CD4-positive, alpha-beta T cell (primary cell): ENCODE results near the gene ACTR1A. TPM values are rescaled to one million over a fixed set of nuclear protein-coding genes. Genes with fewer than 3 reads are reported as not detected.

Experiments used
- ATAC-seq: fragments of 200-7000 bp; cut with Tn5 transposase; one replicate; pipeline ENCODE4 v1.10.0; 2022; ENCODE audit warnings: mild to moderate bottlenecking; ENCODE audit not compliant: poor library complexity
- CTCF ChIA-PET: fragments of 350-600 bp; sonication (Branson Sonifier 250); formaldehyde crosslinking; loops from one replicate; lab custom pipeline; 2021; ENCODE audit warnings: antibody characterized with exemption, inconsistent platforms; lab: Charles Lee
- POLR2A ChIA-PET: fragments of 350-600 bp; sonication (Branson Sonifier 250); formaldehyde crosslinking; loops from one replicate; lab custom pipeline; 2021; ENCODE audit warnings: antibody characterized with exemption, inconsistent platforms; lab: Charles Lee
- DNase-seq, 14 experiments: peaks; one replicate each; pipeline ENCODE4 v3.0.0-alpha.2; 2013 to 2020; ENCODE audit warnings: mixed read lengths in 2 of 14
- H3K27ac ChIP-seq, 2 donors: one replicate each; pipeline versions ENCODE4 v1.5.1 to v1.7.0; 2013; ENCODE audit warnings: low read length in 2 of 2, low read depth in 1 of 2, mild to moderate bottlenecking in 1 of 2
- H3K27me3 ChIP-seq, 2 experiments: 1 replicate in 1 of 2; 2 replicates in 1 of 2; pipeline versions ENCODE4 v1.6.1 to v1.7.0; 2013; ENCODE audit warnings: low read length in 2 of 2, control low read depth in 1 of 2, mild to moderate bottlenecking in 1 of 2, moderate library complexity in 1 of 2; ENCODE audit not compliant: insufficient read depth in 2 of 2, control insufficient read depth in 1 of 2
- H3K36me3 ChIP-seq: one replicate; pipeline ENCODE4 v1.6.1; 2013; ENCODE audit warnings: low read length, control low read depth; ENCODE audit not compliant: insufficient read depth
- H3K4me1 ChIP-seq: one replicate; pipeline ENCODE4 v1.6.1; 2013; ENCODE audit warnings: low read length, control low read depth; ENCODE audit not compliant: insufficient read depth
- H3K4me3 ChIP-seq: one replicate; pipeline ENCODE4 v1.5.1; 2013; ENCODE audit warnings: mild to moderate bottlenecking, low read length, moderate library complexity
- H3K9me3 ChIP-seq, 2 experiments: 1 replicate in 1 of 2; 2 replicates in 1 of 2; pipeline versions ENCODE4 v1.6.1 to v1.7.0; 2013; ENCODE audit warnings: low read length in 2 of 2, mild to moderate bottlenecking in 2 of 2, control low read depth in 1 of 2, moderate library complexity in 1 of 2; ENCODE audit not compliant: control insufficient read depth in 1 of 2, insufficient read depth in 1 of 2
- H3K27ac Mint-ChIP-seq: one replicate; pipeline ENCODE4 v1.8.0; 2020; ENCODE audit warnings: mixed read lengths
- H3K27me3 Mint-ChIP-seq: one replicate; pipeline ENCODE4 v1.8.0; 2021; ENCODE audit warnings: mixed read lengths
- H3K36me3 Mint-ChIP-seq: one replicate; pipeline ENCODE4 v1.8.0; 2021; ENCODE audit warnings: low read depth, mixed read lengths
- H3K4me1 Mint-ChIP-seq: one replicate; pipeline ENCODE4 v1.8.0; 2021; ENCODE audit warnings: low read depth, mixed read lengths
- H3K4me3 Mint-ChIP-seq: one replicate; pipeline ENCODE4 v1.8.0; 2020; ENCODE audit warnings: mild to moderate bottlenecking, mixed read lengths
- H3K9me3 Mint-ChIP-seq: one replicate; pipeline ENCODE4 v1.8.0; 2020; ENCODE audit warnings: mixed read lengths
- intact Hi-C, 2 experiments: fragments of 100-400 bp; cut with DNase I in 1 of 2; cut with micrococcal nuclease in 1 of 2; formaldehyde crosslinking; loops; one replicate each; pipeline versions ENCODE4 v1.15.1 to v1.9.0; 2023 to 2025; cut with DNase I, micrococcal nuclease
- total RNA-seq, 174 experiments: library from RNA in 2 of 174; stranded (reverse) in 2 of 174; gene quantifications; one replicate each; pipeline ENCODE4 v1.2.3 and lab custom pipeline; 2021 to 2026
- TF ChIP-seq, protein P1 (sequence below): fragments of 200-600 bp; IDR thresholded peaks from one replicate; pipeline ENCODE4 v1.8.0; 2022; ENCODE audit warnings: antibody characterized with exemption, mild to moderate bottlenecking

ACTR1A gene
- total RNA-seq, 2 experiments from 2014 or later = 43.3 to 46.3 TPM

GRCh38 chr10:102485093-102485784, 17.3 kb downstream of the ACTR1A start:
- intact Hi-C loops = no loop called here
- H3K4me3 ChIP-seq = no peak overlapping the region
- peaks cover 93% of the 10 kb centered on the region for H3K36me3 Mint-ChIP-seq
- no peak for DNase-seq
- TF ChIP-seq, protein P1, sequence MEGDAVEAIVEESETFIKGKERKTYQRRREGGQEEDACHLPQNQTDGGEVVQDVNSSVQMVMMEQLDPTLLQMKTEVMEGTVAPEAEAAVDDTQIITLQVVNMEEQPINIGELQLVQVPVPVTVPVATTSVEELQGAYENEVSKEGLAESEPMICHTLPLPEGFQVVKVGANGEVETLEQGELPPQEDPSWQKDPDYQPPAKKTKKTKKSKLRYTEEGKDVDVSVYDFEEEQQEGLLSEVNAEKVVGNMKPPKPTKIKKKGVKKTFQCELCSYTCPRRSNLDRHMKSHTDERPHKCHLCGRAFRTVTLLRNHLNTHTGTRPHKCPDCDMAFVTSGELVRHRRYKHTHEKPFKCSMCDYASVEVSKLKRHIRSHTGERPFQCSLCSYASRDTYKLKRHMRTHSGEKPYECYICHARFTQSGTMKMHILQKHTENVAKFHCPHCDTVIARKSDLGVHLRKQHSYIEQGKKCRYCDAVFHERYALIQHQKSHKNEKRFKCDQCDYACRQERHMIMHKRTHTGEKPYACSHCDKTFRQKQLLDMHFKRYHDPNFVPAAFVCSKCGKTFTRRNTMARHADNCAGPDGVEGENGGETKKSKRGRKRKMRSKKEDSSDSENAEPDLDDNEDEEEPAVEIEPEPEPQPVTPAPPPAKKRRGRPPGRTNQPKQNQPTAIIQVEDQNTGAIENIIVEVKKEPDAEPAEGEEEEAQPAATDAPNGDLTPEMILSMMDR = no peak
- peaks cover 94% of the 10 kb centered on the region for H3K36me3 ChIP-seq
- no peaks in the 10 kb centered on the region for H3K27me3 ChIP-seq
- H3K4me1 ChIP-seq = no peaks in the 10 kb centered on the region
- ATAC-seq = no peak
- no peaks in the 10 kb centered on the region for H3K9me3 Mint-ChIP-seq
- no peaks in the 10 kb centered on the region for H3K4me1 Mint-ChIP-seq
- ChIA-PET CTCF (no interaction called here), POLR2A (no interaction called here)
- no peak overlapping the region for H3K27ac ChIP-seq
- H3K9me3 ChIP-seq = no peaks in the 10 kb centered on the region
- H3K27me3 Mint-ChIP-seq = no peaks in the 10 kb centered on the region
- H3K4me3 Mint-ChIP-seq = no peak overlapping the region
- no peak overlapping the region for H3K27ac Mint-ChIP-seq

DNA sequence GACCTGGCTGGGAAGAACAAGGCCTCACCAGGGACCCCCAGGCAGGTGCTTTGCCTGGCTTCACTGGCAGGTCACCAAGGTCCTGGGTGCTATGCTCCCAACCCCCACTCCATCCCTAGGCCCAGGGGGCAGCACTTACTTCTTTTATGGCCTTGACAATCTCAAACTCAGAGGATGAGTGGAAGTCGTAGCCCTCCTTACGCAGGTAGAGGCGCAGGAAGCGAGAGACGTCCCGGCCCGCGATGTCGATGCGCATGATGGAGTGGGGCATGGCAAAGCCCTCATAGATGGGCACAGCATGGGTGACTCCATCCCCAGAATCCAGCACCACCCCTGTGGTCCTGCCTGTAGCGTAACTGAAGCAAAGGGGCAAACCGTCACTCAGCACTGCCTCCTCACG, 18.5 kb downstream of the ACTR1A start:
- Mint-ChIP-seq H3K4me3 (no peak overlapping the region), H3K36me3 (peaks cover 97% of the 10 kb centered on the region), H3K4me1 (peaks cover 5% of the 10 kb centered on the region), H3K27me3 (no peaks in the 10 kb centered on the region), H3K9me3 (no peaks in the 10 kb centered on the region), H3K27ac (no peak overlapping the region)
- TF ChIP-seq, protein P1 = no peak
- DNase-seq = no peak
- Histone ChIP-seq H3K27ac (no peak overlapping the region), H3K27me3 (no peaks in the 10 kb centered on the region), H3K9me3 (no peaks in the 10 kb centered on the region), H3K36me3 (peaks cover 97% of the 10 kb centered on the region), H3K4me1 (peaks cover 3% of the 10 kb centered on the region), H3K4me3 (no peak overlapping the region)
- POLR2A ChIA-PET = no interaction called here
- CTCF ChIA-PET = no interaction called here
- ATAC-seq = no peak
- intact Hi-C loops = no loop called here

DNA sequence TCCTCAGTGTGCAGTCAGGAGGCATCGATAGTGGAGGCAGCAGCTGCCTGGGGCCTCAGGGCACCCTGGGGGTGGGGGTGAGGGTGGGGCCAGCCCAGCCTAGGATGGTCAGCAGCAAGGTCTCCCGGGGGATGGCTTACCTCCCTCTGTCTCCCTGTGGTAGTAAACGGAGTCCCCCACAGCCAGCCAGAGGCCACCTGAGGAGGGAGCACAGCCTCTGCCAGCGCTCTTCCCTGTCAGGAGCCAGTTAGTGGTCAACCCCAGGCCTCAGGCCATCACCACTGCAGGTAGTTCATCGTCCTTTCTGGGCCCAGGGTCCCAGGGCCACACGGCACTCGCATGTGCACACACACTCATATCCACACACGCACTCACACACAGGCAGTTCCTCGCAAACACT, 22.1 kb downstream of the ACTR1A start:
- peaks cover 65% of the 10 kb centered on the region for H3K36me3 Mint-ChIP-seq
- H3K27ac ChIP-seq = no peak overlapping the region
- ATAC-seq (no peak), DNase-seq (no peak)
- ChIA-PET POLR2A (no interaction called here), CTCF (interaction anchor here (2.3 to 2.5 kb wide), 2 partner anchors 86 to 95 kb away, joined by 10 to 17 read pairs; partner anchors contain the start of gene NFKB2)
- intact Hi-C loops = no loop called here
- H3K4me1 ChIP-seq = peaks cover 16% of the 10 kb centered on the region
- H3K27me3 ChIP-seq = no peaks in the 10 kb centered on the region
- TF ChIP-seq, protein P1 = no peak
- peak overlapping the region; percentile 15 for H3K4me3 Mint-ChIP-seq
- no peak overlapping the region for H3K27ac Mint-ChIP-seq
- peaks cover 64% of the 10 kb centered on the region for H3K36me3 ChIP-seq
- H3K4me1 Mint-ChIP-seq = peaks cover 17% of the 10 kb centered on the region
- no peaks in the 10 kb centered on the region for H3K9me3 ChIP-seq
- no peaks in the 10 kb centered on the region for H3K27me3 Mint-ChIP-seq
- no peaks in the 10 kb centered on the region for H3K9me3 Mint-ChIP-seq
- no peak overlapping the region for H3K4me3 ChIP-seq
